ENCODE results near the gene RAPGEF1. TPM values are rescaled to one million over a fixed set of nuclear protein-coding genes. Genes with fewer than 3 reads are reported as not detected.

The RAPGEF1 gene
- total and polyA plus RNA-seq, 11 donors: 50.6 to 161 (median 115) TPM

DNA sequence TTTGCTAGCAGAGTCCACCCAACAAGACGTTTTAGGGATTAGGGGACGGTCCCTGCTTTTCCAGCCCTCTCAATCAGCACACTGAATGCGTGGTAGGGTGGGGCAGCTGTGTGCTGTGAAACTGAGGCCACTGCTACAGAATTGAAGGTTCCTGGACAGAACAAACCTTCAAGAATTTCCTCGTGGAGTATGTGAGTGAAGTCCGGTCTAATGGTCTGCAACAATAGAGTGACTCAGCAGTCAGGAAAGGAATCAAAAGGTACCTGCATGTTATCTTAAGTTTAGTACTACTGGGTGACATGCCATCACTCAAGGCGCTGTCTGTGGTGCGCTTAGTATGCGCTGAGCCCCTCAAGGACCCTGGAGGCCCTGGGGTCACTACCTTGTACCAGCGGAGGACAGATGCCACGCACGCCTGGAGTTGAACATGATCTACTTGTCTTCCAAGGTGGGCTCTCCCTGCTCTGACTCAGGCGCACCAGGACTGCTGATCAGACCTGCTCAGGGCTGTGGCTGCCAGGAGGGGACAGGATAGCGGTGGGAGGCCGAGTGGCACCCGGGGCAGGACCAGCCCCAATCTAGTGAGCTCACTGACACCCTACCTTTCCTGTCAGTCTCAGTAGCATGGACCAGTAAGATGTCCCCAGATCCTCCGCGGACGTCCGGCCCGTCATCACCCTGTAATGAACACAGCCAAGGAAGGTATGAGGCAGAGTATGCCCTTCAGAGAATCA lies 144.0 kb downstream of the RAPGEF1 start:
- Histone ChIP-seq H3K36me3 (peaks cover 0 to 97% (median 91%) of the 10 kb centered on the region in 9 donors), H3K4me3 (no peak overlapping the region), H3K27ac (peak overlapping the region in 1 of 12 donors; percentile 46), H3K27me3 (no peaks in the 10 kb centered on the region), H3K9me3 (no peaks in the 10 kb centered on the region), H3K4me1 (peaks cover 0 to 51% (median 0%) of the 10 kb centered on the region in 12 donors)
- ATAC-seq (no peak), DNase-seq (no peak)
- 90% methylated on average over 19 to 20 of the region's 20 CpGs for WGBS, 4 donors
- intact Hi-C loops (cut with DNase I): no loop called here
- no peak for TF ChIP-seq POLR2A (IDR thresholded peaks at IDR 0.05)
- TF ChIP-seq, protein P1, sequence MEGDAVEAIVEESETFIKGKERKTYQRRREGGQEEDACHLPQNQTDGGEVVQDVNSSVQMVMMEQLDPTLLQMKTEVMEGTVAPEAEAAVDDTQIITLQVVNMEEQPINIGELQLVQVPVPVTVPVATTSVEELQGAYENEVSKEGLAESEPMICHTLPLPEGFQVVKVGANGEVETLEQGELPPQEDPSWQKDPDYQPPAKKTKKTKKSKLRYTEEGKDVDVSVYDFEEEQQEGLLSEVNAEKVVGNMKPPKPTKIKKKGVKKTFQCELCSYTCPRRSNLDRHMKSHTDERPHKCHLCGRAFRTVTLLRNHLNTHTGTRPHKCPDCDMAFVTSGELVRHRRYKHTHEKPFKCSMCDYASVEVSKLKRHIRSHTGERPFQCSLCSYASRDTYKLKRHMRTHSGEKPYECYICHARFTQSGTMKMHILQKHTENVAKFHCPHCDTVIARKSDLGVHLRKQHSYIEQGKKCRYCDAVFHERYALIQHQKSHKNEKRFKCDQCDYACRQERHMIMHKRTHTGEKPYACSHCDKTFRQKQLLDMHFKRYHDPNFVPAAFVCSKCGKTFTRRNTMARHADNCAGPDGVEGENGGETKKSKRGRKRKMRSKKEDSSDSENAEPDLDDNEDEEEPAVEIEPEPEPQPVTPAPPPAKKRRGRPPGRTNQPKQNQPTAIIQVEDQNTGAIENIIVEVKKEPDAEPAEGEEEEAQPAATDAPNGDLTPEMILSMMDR (IDR thresholded peaks at IDR 0.05): no peak

DNA sequence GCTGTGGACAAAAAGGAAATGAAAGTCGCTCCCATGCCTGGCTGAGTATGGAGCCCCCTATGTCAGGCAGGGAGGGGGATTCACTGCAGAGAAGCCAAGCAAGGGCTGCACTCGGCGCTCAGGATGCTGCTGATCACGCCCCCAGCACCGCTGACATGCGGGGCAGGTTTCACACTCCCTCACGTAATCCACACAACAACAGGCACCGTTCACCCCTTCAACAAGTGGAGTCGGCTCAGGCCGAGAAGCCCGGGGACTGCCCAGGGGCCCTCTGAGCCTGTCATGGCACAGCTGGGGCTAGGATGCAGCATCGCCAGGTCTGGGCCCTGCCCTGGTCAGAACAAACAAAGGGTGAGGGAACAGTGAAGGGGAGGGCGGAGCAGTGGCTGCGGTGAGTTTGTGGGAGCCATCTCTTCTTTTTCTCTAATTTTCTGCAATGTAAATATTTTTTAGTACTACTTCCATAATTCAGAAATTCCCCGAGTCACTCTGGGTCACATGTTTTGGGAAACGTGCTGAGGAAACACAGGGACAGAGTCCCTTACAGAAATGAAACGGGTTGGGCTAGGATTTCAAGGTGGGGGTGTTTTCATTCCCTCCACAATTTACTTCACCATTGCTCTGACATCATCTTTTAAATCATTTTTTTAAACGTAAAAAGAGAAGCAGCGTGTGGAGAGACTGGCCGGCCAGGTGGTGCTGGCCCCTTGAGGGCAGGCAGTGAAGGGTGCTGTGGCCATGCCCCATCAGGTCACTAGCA lies 144.8 kb downstream of the RAPGEF1 start:
- ATAC-seq (no peak), DNase-seq (peak in 1 of 5 donors; percentile 40)
- TF ChIP-seq, protein P1 (IDR thresholded peaks at IDR 0.05): no peak
- TF ChIP-seq POLR2A (IDR thresholded peaks at IDR 0.05): no peak
- WGBS, 4 donors: 85 to 93% (median 87%) methylated on average over 19 to 20 of the region's 20 CpGs
- Histone ChIP-seq H3K4me3 (no peak overlapping the region), H3K9me3 (no peaks in the 10 kb centered on the region), H3K4me1 (peaks cover 0 to 54% (median 0%) of the 10 kb centered on the region in 12 donors), H3K36me3 (peaks cover 0 to 97% (median 91%) of the 10 kb centered on the region in 9 donors), H3K27me3 (no peaks in the 10 kb centered on the region), H3K27ac (peak overlapping the region in 1 of 12 donors; percentile 46)
- intact Hi-C loops (cut with DNase I): no loop called here

GRCh38 chr9:131593936-131594665 lies 145.8 kb downstream of the RAPGEF1 start:
- no peak for TF ChIP-seq POLR2A (IDR thresholded peaks at IDR 0.05)
- TF ChIP-seq, protein P1 (IDR thresholded peaks at IDR 0.05): no peak
- Histone ChIP-seq H3K27me3 (no peaks in the 10 kb centered on the region), H3K4me1 (peaks cover 0 to 53% (median 0%) of the 10 kb centered on the region in 12 donors), H3K36me3 (peaks cover 0 to 97% (median 91%) of the 10 kb centered on the region in 9 donors), H3K9me3 (no peaks in the 10 kb centered on the region), H3K4me3 (no peak overlapping the region), H3K27ac (no peak overlapping the region)
- ATAC-seq: no peak
- DNase-seq: peak in 1 of 5 donors; percentile 53
- intact Hi-C loops (cut with DNase I): loop anchor here in 1 of 10 donors (2.0 kb wide), 1 partner anchor 147 kb away; the partner anchor contains the start of gene RAPGEF1
- WGBS, 4 donors: 90 to 91% (median 91%) methylated on average over 13 to 21 of the region's 21 CpGs
